Frontal cortex (tissue), 4 donors: ENCODE measurements around the gene EXOSC9. TPM values are rescaled to one million over a fixed set of nuclear protein-coding genes. Genes with fewer than 3 reads are reported as not detected.
"Not testable (repeated sequence)": the region's sequence is repeated elsewhere in the genome, so short reads cannot be mapped to it uniquely, and the experiment has no call there.

Source experiments
- DNase-seq, 2 donors: peaks; one replicate each; pipeline ENCODE4 v3.0.0; 2012; ENCODE audit warnings: low spot score in 2 of 2
- FAIRE-seq: peaks from 2 replicates; lab custom pipeline; 2012; peaks lifted over from hg19 to GRCh38; lab: Jason Lieb, UNC
- total RNA-seq: library from RNA; depleted of rRNA; stranded (reverse); fragments of >200 nt; gene quantifications from one replicate; pipeline ENCODE4 v1.2.3, GENCODE V29; 2014
- donor health status: control.
- donor health status: control.
- donor health status: control.

Gene EXOSC9, protein sequence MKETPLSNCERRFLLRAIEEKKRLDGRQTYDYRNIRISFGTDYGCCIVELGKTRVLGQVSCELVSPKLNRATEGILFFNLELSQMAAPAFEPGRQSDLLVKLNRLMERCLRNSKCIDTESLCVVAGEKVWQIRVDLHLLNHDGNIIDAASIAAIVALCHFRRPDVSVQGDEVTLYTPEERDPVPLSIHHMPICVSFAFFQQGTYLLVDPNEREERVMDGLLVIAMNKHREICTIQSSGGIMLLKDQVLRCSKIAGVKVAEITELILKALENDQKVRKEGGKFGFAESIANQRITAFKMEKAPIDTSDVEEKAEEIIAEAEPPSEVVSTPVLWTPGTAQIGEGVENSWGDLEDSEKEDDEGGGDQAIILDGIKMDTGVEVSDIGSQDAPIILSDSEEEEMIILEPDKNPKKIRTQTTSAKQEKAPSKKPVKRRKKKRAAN
- 27.3 TPM for total RNA-seq

DNA sequence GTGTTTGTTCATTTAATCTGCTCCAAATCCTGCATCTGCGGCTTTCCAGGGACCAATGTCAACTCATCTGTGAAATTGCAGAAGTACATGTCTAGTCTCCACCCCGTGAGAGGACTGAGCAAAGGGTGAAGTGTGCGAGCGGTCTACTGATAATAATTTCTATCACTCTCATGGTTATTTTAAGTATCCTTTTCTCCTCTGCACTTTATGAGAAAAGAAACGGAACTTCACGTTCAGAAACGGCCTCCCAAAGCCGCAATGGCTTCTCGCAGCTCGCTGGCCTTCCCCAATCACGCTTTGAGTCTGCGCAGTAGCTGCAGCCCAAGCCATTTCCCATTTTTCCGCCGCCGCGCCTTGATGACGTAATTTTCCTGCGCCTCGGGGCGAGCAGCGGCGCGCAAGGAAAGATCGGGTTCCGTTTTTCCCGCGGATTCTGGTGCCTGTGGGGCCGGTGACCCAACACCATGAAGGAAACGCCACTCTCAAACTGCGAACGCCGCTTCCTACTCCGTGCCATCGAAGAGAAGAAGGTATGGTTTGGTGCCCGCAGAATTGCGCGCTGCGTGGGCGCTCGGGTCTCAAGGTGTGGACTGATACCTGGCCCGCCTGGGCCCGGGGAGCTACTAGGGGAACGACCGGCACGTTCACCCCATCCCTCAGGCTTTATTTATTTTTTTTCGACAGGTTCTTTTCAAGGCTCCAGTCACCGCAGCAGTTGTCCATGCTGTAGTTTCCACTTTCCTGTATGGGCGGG, at the start of gene EXOSC9:
TSS of gene EXOSC9 (plus strand) at position 363 of the 754 bp plus-strand sequence. CDS start at position 465, 102 bp downstream.
- FAIRE-seq = no peak
- DNase-seq = peak; percentile 48 to 69

- DNase-seq, FAIRE-seq: not testable (repeated sequence)
These were observed 49.0 kb upstream of the EXOSC9 start for GRCh38 chr4:121752142-121752541.

DNA sequence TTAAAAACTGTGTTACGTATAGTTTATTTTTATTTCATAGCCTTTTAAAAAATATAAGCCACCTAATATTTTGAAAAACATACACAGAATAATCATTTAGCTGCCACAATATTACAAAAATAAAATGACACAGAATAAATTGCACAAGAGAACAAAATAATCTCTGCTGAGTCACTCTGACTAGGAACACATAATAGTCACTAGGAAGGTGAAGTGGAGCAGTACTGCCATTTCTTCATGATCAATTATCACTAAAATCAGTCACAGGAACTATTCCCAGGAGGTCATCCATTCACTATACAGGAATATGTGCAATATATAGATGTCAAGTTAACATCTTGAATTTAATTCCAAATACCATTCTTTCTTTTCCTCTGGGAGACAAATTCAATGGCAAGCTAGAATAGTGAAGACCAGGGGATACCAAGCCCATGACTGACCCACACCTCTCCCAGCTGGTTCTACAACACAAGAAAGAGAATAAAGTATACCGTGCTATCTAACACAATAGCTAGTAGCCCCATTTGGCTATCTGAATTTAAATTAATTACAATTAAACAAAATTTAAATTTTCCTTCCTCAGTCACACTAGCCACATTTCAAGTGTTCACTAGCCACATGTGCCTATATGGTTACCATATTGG, 42.1 kb upstream of the EXOSC9 start:
- FAIRE-seq (no peak), DNase-seq (no peak)

DNA sequence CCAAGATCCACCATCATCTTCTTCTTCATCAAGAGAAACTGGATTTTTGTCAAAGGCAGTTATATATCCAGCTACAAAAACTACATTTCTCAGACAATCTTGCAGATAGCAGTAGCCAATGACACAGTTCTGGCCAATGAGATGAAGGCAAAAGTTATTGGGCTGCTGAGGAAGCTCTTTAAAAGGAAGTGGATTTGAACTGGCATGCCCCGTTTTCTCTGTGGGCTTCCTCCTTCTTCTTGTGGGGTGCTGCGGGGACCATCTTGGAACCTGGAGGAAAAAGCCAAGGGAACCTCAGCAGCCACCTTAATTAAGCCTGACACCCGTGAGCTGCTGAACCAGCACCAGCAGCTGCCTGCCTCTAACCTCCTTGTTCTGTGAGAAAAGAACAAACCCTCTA, 40.9 kb upstream of the EXOSC9 start:
- DNase-seq (no peak), FAIRE-seq (no peak)

DNA sequence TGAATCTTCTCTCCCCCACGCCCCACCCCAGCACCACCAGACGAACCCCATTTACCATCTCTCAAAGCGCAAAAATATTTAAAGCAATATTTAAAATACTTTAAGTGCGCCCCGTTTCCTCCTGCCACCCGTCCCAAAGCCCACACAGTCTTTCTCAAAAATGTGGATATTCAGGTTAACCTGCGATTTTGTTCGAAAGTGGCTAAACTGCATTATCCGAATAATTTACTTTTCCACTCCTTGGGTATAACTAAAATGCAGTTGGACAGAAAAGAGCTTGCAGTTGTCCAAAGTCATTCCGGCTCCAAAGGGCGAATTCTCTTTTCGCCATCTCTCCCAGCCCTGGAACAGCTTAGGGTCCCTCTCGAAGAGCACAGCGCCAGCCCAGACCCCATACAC, 36.8 kb upstream of the EXOSC9 start:
- no peak for DNase-seq
- no peak for FAIRE-seq

GRCh38 chr4:121764702-121765367, 36.3 kb upstream of the EXOSC9 start, which contains the start of gene SMIM43:
SMIM43 (minus strand) TSS chr4:121765164; CDS start chr4:121765105, 59 bp downstream.
- DNase-seq = peak in 1 of 2 donors; percentile 19
- no peak for FAIRE-seq

GRCh38 chr4:121765368-121765705, 35.8 kb upstream of the EXOSC9 start:
- no peak for FAIRE-seq

DNA sequence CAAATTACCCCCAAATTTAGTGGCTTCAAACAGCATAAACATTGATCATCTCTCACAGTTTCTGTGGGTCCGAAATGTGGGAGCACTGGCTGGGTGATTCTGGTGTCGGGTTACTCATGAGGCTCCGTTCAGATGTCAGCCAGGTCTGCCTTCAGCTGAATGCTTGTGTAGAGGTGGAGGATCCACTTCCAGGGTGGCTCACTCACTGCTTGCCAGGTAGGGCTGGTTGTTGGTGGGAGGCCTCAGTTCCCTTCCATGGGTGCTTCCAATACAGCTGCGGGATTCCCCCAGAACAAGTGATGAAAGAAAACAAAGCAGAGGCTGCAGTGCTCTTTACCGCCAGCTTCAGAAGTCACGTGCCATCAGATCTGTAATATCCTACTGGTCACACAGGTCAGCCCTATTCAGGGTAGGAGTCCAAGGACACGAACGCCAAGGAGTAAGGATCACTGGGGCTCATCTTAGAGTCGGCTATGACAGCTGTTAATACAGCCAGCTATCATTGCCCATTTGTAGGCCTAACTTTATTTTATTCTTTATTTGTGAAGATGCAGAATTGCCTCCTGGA, 35.1 kb upstream of the EXOSC9 start:
- DNase-seq (no peak), FAIRE-seq (no peak)

More at GRCh38 chr4:121765368-121765705, 35.8 kb upstream of the EXOSC9 start:
- no peak for DNase-seq

DNA sequence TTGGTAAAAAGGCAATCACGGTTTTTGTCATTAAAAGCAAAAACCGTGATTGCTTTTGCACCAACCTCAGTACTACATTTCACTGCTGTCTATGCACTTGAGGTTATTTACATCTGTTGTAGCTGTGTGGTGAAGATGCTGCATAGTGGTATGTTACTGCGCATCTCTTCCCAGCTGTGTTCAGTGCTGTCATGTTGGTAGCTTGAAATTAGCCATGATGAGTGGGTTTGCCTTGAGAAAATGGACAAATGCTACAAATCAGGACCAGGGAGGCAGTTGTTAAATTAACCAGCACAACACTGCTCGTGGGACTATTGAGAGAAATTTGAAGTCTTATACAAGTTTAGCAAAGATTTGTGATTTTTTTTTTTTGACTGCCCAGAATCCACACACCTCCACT, 34.0 kb upstream of the EXOSC9 start:
- DNase-seq (no peak), FAIRE-seq (no peak)

GRCh38 chr4:121769341-121769740, 31.8 kb upstream of the EXOSC9 start:
- FAIRE-seq = no peak
- no peak for DNase-seq

- no peak for FAIRE-seq
- DNase-seq = no peak
These were observed 29.3 kb upstream of the EXOSC9 start for GRCh38 chr4:121771869-121772268.

DNA sequence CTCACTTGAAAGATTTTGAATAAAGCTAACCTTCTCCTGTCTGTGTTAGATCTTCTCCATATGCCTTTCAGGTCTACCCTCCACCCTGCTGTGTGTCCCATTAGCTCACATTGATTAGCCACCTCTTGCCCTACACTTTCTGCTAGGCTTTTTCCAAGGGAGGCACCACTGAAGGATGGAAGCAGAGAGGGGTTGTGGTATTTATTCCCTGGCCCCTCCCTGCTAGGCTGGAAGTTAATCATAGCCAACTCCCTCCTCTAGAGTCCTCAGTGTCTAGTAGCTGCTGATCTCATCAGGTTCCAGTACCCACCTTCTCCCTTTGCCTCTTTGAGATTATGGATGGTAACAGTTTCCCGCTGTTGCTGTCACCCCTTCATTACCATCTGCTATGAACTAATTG, 27.2 kb upstream of the EXOSC9 start:
- DNase-seq (no peak), FAIRE-seq (no peak)

GRCh38 chr4:121776610-121777401, 24.3 kb upstream of the EXOSC9 start:
- FAIRE-seq (no peak), DNase-seq (no peak)

GRCh38 chr4:121777625-121778024, 23.5 kb upstream of the EXOSC9 start:
- FAIRE-seq = no peak
- DNase-seq = no peak

- FAIRE-seq (no peak), DNase-seq (no peak)
These were observed 22.0 kb upstream of the EXOSC9 start for GRCh38 chr4:121778991-121779628.

DNA sequence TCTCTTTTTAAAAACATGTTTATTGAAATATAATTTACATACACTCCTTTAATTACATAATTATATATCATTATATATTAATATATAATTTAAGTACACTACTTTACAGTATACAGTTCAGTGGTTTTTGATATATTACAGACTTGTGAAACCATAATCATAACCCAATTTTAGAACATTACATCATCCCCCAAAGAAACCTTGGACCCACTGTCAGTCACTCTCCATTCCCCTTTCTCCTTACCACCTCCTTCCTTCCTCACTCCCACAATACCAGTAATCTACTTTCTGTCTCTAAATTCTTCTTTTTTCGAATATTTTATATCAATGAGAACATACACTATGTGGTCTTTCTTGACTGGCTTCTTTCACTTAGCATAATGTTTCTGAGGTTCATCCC, 17.9 kb upstream of the EXOSC9 start:
- FAIRE-seq (no peak), DNase-seq (no peak)

DNA sequence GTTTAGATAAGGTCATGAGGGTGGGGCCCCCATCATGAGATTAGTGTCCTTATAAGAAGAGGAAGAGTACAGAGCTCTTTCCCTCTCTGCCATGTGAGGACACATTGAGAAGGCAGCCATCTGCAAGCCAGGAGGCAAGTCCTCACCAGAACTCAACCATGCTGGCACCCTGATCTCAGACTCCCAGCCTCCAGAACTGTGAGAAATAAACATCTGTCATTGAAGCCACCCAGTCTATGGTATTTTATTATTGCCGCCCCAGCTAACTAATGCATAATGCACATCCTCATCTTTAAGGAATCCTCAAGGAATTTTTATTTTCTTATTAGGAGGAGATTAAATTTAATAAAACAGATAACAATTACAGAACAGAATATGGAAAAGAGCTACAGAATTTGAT, 16.7 kb upstream of the EXOSC9 start:
- FAIRE-seq (no peak), DNase-seq (no peak)

DNA sequence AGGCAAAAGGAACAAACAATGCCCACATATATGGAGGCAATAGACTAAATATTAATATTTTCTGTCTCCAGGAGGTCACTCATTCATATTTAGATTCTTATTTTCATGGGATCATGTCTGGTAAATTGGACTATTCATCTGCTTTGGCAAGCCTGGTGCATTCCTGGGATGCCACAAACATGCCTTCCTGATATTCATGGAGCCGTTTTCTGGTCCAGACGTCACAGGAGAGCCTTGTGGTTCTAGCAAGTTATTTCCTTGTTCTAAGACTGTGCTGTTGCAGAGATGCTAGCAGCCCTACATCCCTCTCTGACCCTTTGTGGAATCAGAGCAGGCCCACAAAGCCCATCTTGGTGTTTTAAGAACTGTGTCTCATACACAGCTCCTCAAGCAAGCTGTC, 16.1 kb upstream of the EXOSC9 start:
- FAIRE-seq (no peak), DNase-seq (no peak)

DNA sequence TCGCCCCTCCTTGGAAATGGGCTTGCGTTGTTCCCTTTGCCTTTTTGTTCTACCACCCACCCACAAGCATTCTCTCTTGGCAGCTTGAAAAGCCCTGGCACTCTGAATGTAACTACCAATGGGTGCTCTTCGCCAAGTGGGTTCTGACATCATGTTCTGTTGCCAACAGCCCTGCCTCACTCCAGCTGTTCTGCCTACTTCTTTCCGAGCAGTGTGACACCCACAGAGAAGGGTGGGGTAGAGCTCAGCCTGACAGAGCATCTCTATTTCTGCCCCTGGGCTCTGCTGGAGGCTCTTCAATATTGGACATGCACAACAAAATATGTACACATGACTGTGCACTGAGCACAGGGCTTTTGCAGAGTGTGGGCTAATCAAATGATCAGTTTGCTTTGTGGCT, 15.6 kb upstream of the EXOSC9 start:
- FAIRE-seq = no peak
- DNase-seq = no peak
